Measurements from ENCODE around the gene ABCB6.

The ABCB6 gene

GRCh38 chr2:219165058-219165911 lies 53.5 kb downstream of the ABCB6 start:
- no peak for DNase-seq

DNA sequence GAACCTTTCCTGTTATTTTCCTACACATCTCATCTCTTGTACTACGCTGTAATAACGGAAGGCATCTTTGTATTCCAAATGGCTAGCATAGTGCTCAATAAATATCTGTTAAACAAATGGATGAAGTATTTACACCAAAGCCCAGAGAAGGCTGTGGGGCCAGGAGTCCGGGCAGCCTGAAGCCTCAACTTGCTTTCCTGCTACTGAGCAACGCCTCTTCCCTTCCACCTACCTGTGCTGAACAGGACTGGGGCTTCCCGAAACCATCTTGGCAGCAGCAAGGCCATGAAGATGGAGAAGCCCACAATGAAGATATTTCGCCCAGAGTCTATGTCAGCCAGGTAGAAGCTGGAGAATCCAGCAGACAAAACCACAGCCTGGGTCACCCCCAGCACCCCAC lies 55.6 kb downstream of the ABCB6 start:
- DNase-seq, result no peak

GRCh38 chr2:219161097-219161496 lies 57.7 kb downstream of the ABCB6 start:
- no peak for DNase-seq

DNA sequence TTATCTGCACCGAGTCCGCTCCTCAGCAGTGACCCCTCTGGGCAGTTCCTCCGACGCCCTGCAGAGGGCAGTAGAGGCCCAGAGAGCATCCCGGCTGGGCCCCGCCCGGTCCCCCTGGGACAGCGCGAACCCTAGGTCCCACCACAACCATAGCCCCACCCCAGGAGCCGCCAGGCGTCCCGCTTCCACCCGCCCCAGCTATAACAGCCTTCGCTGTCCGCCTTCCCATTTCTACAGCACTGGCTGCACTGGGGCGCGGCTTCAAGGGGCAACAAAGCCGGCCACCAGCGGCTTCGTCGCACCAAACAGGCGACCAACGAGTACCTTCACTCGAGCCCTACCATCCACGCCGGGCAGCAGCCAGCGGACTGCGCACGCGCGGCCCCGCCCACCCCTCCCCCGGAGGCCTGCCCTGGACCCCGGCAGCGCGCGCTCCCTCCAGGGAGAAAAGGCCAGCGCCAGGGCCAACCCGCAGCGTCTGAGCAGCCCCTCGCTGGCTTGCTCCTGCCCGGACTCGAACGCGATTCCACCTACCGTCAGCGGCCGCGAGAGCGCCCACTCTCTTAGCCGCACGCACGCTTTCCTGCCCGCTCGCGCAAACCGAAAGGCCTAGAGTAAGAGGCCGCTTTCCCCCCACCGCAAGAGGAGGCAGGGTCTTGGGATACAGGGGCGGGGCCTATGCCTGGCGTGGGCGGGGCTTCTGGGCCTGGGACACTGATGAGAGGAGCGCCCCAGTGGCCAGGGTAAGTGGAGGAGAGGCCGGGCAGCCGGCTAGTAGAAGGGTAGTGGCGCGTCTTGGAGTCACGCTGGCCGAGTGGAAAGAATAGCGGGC lies 58.4 kb downstream of the ABCB6 start, which contains the start of gene NHEJ1:
Gene NHEJ1, minus strand, starts transcription at position 630 of the 832 bp plus-strand sequence. CDS start 2,453 bp downstream, outside the sequence.
- peak; percentile 99 for DNase-seq

Data from stimulated activated CD8-positive, alpha-beta memory T cell treated with anti-CD3 and anti-CD28 coated beads, Interleukin-4, amount 100 ng/mL, for 48 hours (primary cell).